ENCODE data around the gene UPF3A. TPM values are rescaled to one million over a fixed set of nuclear protein-coding genes. Genes with fewer than 3 reads are reported as not detected.
"Not testable (repeated sequence)": the region's sequence is repeated elsewhere in the genome, so short reads cannot be mapped to it uniquely, and the experiment has no call there.

UPF3A gene
- total RNA-seq, 1 donor from 2014 or later = 48.3 TPM

DNA sequence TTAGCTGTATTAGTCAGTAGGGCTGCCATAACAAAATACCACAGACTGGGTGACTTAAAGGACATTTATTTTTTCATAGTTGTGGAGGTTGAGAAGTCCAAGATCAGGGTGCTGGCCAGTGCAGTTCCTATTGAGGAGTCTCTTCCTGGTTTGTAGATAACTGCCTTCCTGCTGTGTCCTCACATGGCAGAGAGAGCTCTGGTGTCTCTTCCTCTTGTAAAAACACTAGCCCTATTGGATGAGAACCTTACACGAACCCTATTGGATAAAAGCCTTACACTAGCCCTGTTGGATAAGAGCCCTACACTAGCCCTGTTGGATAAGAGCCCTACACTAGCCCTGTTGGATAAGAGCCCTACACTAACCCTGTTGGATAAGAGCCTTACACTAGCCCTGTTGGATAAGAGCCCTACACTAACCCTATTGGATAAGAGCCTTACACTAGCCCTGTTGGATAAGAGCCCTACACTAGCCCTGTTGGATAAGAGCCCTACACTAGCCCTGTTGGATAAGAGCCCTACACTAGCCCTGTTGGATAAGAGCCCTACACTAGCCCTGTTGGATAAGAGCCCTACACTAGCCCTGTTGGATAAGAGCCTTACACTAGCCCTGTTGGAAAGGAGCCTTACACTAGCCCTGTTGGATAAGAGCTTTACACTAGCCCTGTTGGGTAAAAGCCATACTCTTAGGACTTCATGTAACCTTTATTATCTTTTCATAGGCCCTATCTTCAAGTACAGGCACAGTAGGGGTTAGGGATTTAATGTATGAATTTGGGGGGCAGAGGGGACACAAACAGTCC is 29.6 kb upstream of the UPF3A start:
- H3K36me3 Mint-ChIP-seq (ENCODE audit: low read depth) = peaks cover 41% of the 10 kb centered on the region
- not testable (repeated sequence) for H3K27ac Mint-ChIP-seq

DNA sequence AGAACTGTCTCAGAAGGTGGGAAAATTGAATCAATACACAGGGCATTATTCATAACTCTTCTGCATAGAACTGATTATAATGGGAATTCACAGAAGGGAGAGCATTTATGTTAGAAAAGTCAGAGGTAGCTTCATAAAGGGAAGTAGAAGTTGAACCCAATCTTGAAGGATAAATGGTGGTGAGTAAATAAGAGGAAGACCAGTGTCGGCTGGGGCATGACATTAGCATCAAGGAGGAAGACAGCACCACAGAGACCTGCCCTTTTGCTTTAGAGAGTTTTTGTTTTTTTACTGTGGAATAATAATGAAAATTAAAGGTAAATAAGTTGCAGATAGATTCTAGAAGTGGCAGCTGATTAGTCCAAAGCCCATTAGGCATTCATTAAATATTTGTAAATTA is 24.9 kb upstream of the UPF3A start:
- H3K4me3 Mint-ChIP-seq = no peak overlapping the region
- H3K27ac Mint-ChIP-seq = no peak overlapping the region

More for the DNA sequence above, 29.6 kb upstream of the UPF3A start:
- H3K27me3 Mint-ChIP-seq (ENCODE audit: insufficient read depth); H3K9me3 Mint-ChIP-seq; H3K4me1 Mint-ChIP-seq (ENCODE audit: low read depth); DNase-seq (ENCODE audit: low spot score); H3K4me3 Mint-ChIP-seq; intact Hi-C loops (cut with micrococcal nuclease): not testable (repeated sequence)

GRCh38 chr13:114257014-114257413 is 24.4 kb upstream of the UPF3A start:
- peaks cover 52% of the 10 kb centered on the region for H3K36me3 Mint-ChIP-seq (ENCODE audit: low read depth)
- no peak overlapping the region for H3K4me3 Mint-ChIP-seq
- intact Hi-C loops (cut with micrococcal nuclease) = no loop called here
- peaks cover 19% of the 10 kb centered on the region for H3K4me1 Mint-ChIP-seq (ENCODE audit: low read depth)
- no peak for DNase-seq (ENCODE audit: low spot score)
- no peaks in the 10 kb centered on the region for H3K9me3 Mint-ChIP-seq
- H3K27me3 Mint-ChIP-seq (ENCODE audit: insufficient read depth) = no peaks in the 10 kb centered on the region
- no peak overlapping the region for H3K27ac Mint-ChIP-seq

More for the DNA sequence above, 24.9 kb upstream of the UPF3A start:
- Mint-ChIP-seq H3K4me1 (ENCODE audit: low read depth) (peaks cover 14% of the 10 kb centered on the region), H3K36me3 (ENCODE audit: low read depth) (peaks cover 50% of the 10 kb centered on the region), H3K27me3 (ENCODE audit: insufficient read depth) (no peaks in the 10 kb centered on the region), H3K9me3 (no peaks in the 10 kb centered on the region)
- intact Hi-C loops (cut with micrococcal nuclease) = no loop called here
- no peak for DNase-seq (ENCODE audit: low spot score)

DNA sequence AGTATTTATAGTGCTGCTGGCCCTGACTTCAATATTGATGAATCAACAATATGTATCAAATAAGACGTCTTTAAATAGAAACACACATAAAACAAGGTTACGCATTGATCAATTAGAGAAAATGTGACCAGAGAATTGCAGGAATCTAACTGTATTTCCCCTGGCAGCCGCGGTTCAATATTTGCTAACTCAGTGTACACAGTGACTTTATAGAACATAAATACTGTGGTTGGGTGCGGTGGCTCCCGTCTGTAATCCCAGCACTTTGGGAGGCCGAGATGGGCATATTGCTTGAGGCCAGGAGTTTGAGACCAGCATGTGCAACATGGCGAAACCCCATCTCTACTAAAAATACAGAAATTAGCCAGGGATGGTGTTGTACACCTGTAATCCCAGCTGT is 22.8 kb upstream of the UPF3A start:
- Mint-ChIP-seq H3K36me3 (ENCODE audit: low read depth) (peaks cover 62% of the 10 kb centered on the region), H3K4me1 (ENCODE audit: low read depth) (peaks cover 35% of the 10 kb centered on the region), H3K9me3 (no peaks in the 10 kb centered on the region), H3K27me3 (ENCODE audit: insufficient read depth) (no peaks in the 10 kb centered on the region), H3K4me3 (no peak overlapping the region), H3K27ac (no peak overlapping the region)
- intact Hi-C loops (cut with micrococcal nuclease) = no loop called here
- no peak for DNase-seq (ENCODE audit: low spot score)

- peaks cover 63% of the 10 kb centered on the region for H3K36me3 Mint-ChIP-seq (ENCODE audit: low read depth)
- H3K4me3 Mint-ChIP-seq = no peak overlapping the region
- H3K27me3 Mint-ChIP-seq (ENCODE audit: insufficient read depth) = no peaks in the 10 kb centered on the region
- peaks cover 38% of the 10 kb centered on the region for H3K4me1 Mint-ChIP-seq (ENCODE audit: low read depth)
- no peaks in the 10 kb centered on the region for H3K9me3 Mint-ChIP-seq
- DNase-seq (ENCODE audit: low spot score) = no peak
- H3K27ac Mint-ChIP-seq = no peak overlapping the region
- intact Hi-C loops (cut with micrococcal nuclease) = no loop called here
Measured at GRCh38 chr13:114259374-114259773, 22.0 kb upstream of the UPF3A start.

DNA sequence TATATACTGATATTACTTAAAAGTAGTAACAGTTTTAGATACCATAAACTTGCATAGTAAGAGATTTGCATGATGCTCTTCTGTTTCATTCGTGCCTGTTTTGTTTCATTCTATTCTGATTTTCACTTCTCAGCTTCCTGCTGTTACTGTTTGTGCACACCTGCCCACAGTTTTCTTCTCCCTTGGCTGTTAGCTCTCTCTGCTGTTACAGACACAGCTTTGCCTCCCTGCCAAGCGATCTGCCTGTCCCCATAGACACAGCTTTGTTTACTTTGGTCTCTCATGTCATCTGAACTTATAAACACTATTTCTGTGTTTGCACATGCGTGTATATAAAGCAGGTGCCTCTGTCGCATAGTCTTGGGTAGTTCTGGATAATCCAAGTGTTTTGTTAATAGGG is 21.4 kb upstream of the UPF3A start:
- peaks cover 58% of the 10 kb centered on the region for H3K36me3 Mint-ChIP-seq (ENCODE audit: low read depth)
- H3K9me3 Mint-ChIP-seq = no peaks in the 10 kb centered on the region
- H3K27ac Mint-ChIP-seq = no peak overlapping the region
- H3K4me1 Mint-ChIP-seq (ENCODE audit: low read depth) = peaks cover 38% of the 10 kb centered on the region
- intact Hi-C loops (cut with micrococcal nuclease) = no loop called here
- H3K4me3 Mint-ChIP-seq = no peak overlapping the region
- DNase-seq (ENCODE audit: low spot score) = no peak
- no peaks in the 10 kb centered on the region for H3K27me3 Mint-ChIP-seq (ENCODE audit: insufficient read depth)

DNA sequence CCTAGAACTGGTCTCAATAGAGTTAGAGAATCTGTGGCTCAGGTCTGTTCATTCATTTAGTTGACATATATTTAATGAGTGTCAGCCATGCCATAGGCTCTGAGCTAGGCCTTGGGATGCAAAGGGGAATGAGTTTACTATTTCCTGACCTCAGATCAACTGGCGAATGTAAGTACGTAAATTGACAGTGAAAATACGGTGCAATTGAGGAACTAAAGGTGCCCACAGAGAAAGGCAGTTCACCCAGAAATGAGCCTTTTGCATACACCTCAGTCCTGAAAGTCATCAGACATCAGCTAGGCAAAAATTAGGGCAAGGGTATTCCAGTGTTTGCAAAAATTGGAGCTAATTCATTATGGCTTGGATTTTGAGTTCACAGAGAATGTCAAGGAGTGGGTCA is 20.6 kb upstream of the UPF3A start:
- Mint-ChIP-seq H3K4me3 (no peak overlapping the region), H3K27ac (no peak overlapping the region), H3K27me3 (ENCODE audit: insufficient read depth) (no peaks in the 10 kb centered on the region), H3K4me1 (ENCODE audit: low read depth) (peaks cover 38% of the 10 kb centered on the region), H3K9me3 (no peaks in the 10 kb centered on the region), H3K36me3 (ENCODE audit: low read depth) (peaks cover 55% of the 10 kb centered on the region)
- intact Hi-C loops (cut with micrococcal nuclease) = no loop called here
- DNase-seq (ENCODE audit: low spot score) = no peak

GRCh38 chr13:114261328-114261965 is 20.0 kb upstream of the UPF3A start:
- H3K27me3 Mint-ChIP-seq (ENCODE audit: insufficient read depth) = no peaks in the 10 kb centered on the region
- H3K4me1 Mint-ChIP-seq (ENCODE audit: low read depth) = peaks cover 38% of the 10 kb centered on the region
- no peak overlapping the region for H3K27ac Mint-ChIP-seq
- no peak for DNase-seq (ENCODE audit: low spot score)
- peaks cover 53% of the 10 kb centered on the region for H3K36me3 Mint-ChIP-seq (ENCODE audit: low read depth)
- H3K4me3 Mint-ChIP-seq = no peak overlapping the region
- intact Hi-C loops (cut with micrococcal nuclease) = no loop called here
- H3K9me3 Mint-ChIP-seq = no peaks in the 10 kb centered on the region

- peak overlapping the region; percentile 42 for H3K27ac Mint-ChIP-seq
- no peak overlapping the region for H3K4me3 Mint-ChIP-seq
- no peak for DNase-seq (ENCODE audit: low spot score)
- H3K36me3 Mint-ChIP-seq (ENCODE audit: low read depth) = peaks cover 61% of the 10 kb centered on the region
- intact Hi-C loops (cut with micrococcal nuclease) = no loop called here
- peaks cover 46% of the 10 kb centered on the region for H3K4me1 Mint-ChIP-seq (ENCODE audit: low read depth)
- no peaks in the 10 kb centered on the region for H3K9me3 Mint-ChIP-seq
- no peaks in the 10 kb centered on the region for H3K27me3 Mint-ChIP-seq (ENCODE audit: insufficient read depth)
Measured at GRCh38 chr13:114263578-114263977, 17.8 kb upstream of the UPF3A start.

DNA sequence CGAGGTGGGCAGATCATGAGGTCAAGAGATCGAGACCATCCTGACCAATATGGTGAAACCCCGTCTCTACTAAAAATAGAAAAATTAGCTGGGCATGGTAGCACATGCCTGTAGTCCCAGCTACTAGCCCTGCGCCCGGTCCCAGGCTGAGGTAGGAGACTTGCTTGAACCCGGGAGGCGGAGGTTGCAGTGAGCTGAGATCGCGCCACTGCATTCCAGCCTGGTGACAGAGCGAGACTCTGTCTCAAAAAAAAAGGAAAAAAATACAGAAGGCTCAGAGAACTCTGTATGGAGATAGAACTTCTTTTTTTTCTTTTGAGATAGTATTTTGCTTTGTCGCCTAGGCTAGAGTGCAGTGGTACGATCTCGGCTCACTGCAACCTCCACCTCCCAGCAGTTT is 17.1 kb upstream of the UPF3A start:
- peaks cover 53% of the 10 kb centered on the region for H3K4me1 Mint-ChIP-seq (ENCODE audit: low read depth)
- intact Hi-C loops (cut with micrococcal nuclease); H3K27me3 Mint-ChIP-seq (ENCODE audit: insufficient read depth); H3K9me3 Mint-ChIP-seq; DNase-seq (ENCODE audit: low spot score); H3K4me3 Mint-ChIP-seq; H3K27ac Mint-ChIP-seq: not testable (repeated sequence)
- peaks cover 62% of the 10 kb centered on the region for H3K36me3 Mint-ChIP-seq (ENCODE audit: low read depth)

DNA sequence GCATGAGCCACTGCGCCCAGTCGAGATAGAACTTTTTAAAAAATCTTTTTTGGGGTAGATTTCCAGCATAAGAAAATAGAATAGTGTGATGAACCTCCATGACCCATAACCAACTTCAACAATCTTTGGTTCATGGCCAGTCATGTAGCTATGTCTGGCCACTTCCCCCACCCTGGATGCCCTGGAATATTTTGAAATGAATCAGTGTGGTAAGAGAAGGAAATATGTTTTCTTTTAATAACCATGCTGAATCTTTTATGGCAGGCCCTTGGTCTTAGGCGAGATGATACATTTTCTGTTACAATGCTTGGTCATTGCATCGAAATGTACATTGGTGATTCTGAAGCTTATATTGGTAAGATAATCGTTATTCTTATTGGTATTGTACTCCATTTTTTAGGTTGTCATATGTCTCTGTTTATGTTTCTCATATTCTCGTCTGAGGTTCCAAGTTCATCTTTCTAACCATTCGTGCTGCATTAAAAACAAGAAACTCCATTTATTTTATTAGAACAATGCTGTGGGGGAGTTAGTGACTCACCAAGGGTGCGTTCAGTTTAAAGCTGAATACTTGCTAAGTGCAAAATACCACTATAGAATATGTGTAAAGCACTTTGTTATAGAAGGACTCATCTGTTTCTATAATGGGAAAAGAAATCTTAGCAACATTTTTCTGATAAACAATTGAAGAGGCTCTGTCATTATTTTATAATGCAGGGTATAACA is 16.4 kb upstream of the UPF3A start:
- Mint-ChIP-seq H3K4me3 (no peak overlapping the region), H3K27ac (no peak overlapping the region), H3K4me1 (ENCODE audit: low read depth) (peaks cover 54% of the 10 kb centered on the region), H3K36me3 (ENCODE audit: low read depth) (peaks cover 58% of the 10 kb centered on the region), H3K27me3 (ENCODE audit: insufficient read depth) (no peaks in the 10 kb centered on the region), H3K9me3 (no peaks in the 10 kb centered on the region)
- no peak for DNase-seq (ENCODE audit: low spot score)
- intact Hi-C loops (cut with micrococcal nuclease) = no loop called here

DNA sequence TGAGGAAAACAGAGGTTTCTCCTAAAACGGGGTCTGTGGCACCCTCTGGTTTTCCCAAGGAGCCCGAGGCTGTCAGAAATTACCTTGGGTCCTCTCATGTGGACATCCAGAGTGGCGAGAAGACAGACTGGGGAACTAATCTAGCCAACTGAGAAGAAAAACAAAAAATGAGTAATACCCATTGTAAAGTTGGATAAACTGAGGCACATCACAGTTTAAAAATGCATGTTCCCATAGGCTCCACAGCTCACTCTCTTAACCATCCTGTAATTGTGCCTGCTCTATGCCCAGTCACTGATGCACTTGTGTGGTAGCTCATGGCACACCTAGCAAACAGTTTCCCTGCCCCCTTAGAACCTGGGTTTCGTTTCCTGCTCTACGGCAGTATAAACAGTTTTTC is 15.2 kb upstream of the UPF3A start:
- Mint-ChIP-seq H3K27me3 (ENCODE audit: insufficient read depth) (no peaks in the 10 kb centered on the region), H3K4me3 (no peak overlapping the region), H3K4me1 (ENCODE audit: low read depth) (peaks cover 50% of the 10 kb centered on the region), H3K36me3 (ENCODE audit: low read depth) (peaks cover 52% of the 10 kb centered on the region), H3K27ac (no peak overlapping the region), H3K9me3 (no peaks in the 10 kb centered on the region)
- DNase-seq (ENCODE audit: low spot score) = no peak
- intact Hi-C loops (cut with micrococcal nuclease) = no loop called here
